HG03196 (cell line): Measurements from ENCODE around the gene ELMOD1.

ENCODE experiments used
- ATAC-seq: cut with Tn5 transposase; IDR thresholded peaks from one replicate; pipeline ENCODE4 v1.9.1; 2021; ENCODE audit not compliant: unreplicated experiment

The ELMOD1 gene

GRCh38 chr11:107631931-107632330 is 41.0 kb downstream of the ELMOD1 start:
- ATAC-seq, result no peak

DNA sequence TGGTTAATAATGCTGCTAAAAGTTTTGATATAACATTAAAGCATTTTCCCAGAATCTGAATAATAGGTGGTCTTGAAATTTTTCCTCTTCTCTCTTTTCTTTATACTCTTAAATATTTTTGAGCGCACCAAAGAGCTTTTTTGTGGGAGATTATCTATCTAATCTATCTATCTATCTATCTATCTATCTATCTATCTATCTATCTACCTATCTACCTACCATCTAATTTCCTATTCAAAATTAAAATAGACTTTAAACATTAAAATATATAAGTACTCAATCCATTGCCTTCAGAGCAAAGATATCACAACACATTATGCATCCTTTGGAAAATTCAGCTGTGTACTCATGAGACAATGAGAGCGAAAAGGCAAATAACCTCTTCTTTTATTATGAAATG is 55.8 kb downstream of the ELMOD1 start:
- no peak for ATAC-seq

GRCh38 chr11:107648242-107648641 is 57.3 kb downstream of the ELMOD1 start:
- ATAC-seq, result no peak

GRCh38 chr11:107651672-107652071 is 60.7 kb downstream of the ELMOD1 start:
- no peak for ATAC-seq

GRCh38 chr11:107653076-107653475 is 62.1 kb downstream of the ELMOD1 start:
- ATAC-seq, result no peak

DNA sequence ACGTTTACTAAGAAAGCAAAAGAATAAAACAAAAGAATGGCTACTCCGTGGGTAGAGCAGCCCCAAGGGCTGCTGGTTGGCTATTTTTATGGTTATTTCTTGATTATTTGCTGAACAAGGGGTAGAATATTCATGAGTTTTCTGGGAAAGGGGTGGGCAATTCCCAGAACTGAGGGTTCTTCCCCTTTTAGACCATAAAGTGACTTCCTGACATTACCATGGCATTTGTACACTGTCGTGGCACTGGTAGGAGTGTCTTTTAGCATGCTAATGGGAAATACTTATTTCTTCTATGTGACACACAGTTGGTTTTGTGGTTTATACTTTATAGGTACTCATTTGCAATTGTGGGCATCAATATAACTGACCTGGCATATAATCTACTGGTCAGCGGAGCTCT is 64.7 kb downstream of the ELMOD1 start:
- no peak for ATAC-seq

DNA sequence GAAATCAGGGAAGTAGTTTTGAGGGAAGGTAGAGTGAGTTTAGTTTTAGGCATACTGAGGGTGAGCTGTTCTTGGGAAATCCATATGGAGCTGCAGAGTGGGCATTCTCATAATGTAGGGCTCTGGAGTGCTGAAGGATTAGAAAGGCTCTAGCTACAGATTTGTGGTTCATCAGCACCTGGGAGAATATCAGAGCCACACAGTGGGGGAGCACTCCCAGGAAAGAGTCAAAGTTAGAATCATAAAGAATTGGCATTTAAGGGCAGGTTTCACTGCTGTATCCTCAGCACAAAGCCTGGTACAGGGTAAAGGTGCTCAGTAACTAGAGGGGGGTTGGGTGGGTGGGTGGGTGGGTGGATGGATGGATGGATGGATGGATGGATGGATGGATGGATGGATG is 68.4 kb downstream of the ELMOD1 start:
- ATAC-seq, result no peak

- ATAC-seq, result no peak
These were observed 69.1 kb downstream of the ELMOD1 start for GRCh38 chr11:107660066-107660465.

GRCh38 chr11:107661656-107662055 is 70.7 kb downstream of the ELMOD1 start:
- ATAC-seq, result no peak

DNA sequence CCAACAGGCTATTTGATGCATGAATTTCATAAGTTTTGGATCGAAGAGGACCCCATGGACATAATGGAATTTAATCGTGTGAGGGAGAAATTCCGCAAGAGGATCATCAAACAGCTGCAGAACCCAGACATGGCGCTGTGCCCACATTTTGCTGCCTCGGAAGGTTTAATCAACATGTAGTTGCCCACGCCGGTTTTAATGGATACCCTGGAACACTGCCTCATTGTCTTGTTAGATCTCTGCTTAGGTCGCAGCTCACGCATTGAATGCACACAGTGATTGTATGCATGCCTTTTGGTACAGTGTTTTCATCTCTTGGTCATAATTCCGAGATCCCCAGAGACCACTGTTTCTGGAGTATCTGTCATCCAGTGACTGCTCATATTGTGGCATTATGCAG is 74.1 kb downstream of the ELMOD1 start:
- ATAC-seq, result no peak

DNA sequence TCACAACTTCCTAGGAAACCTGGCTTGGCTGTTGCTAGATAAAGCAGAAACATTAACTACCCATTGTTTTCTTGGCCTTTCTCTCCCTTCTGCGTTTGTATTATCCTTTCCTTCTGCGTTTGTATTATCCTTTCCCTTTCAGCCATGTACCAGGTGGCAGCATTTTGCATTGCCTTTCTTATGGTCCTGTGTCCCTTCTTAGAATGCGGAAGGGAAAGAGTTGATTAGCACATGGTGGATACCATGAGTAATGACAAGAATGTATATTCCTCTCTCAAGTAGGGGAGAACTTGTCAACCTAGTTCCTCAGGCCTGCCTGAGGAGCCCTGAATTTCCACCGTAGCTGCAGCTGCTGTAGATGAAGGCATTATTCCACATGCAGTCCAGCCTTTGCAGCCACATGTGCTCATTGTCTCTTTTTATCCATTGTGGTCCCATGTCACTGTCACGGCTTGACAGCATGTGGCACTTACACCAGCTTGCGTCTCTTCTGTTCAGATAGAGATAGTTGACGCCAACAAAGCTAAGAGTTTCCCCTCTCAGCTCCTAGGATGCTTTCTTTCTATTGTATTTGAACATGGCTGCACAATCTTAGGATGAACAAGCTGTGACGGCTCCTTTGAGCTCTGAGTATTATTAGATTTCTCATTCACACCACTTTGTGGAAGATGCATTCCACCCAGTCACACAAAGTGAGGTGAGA is 76.1 kb downstream of the ELMOD1 start:
- ATAC-seq, result no peak

- ATAC-seq, result no peak
These were observed 78.3 kb downstream of the ELMOD1 start for GRCh38 chr11:107669191-107669740.

DNA sequence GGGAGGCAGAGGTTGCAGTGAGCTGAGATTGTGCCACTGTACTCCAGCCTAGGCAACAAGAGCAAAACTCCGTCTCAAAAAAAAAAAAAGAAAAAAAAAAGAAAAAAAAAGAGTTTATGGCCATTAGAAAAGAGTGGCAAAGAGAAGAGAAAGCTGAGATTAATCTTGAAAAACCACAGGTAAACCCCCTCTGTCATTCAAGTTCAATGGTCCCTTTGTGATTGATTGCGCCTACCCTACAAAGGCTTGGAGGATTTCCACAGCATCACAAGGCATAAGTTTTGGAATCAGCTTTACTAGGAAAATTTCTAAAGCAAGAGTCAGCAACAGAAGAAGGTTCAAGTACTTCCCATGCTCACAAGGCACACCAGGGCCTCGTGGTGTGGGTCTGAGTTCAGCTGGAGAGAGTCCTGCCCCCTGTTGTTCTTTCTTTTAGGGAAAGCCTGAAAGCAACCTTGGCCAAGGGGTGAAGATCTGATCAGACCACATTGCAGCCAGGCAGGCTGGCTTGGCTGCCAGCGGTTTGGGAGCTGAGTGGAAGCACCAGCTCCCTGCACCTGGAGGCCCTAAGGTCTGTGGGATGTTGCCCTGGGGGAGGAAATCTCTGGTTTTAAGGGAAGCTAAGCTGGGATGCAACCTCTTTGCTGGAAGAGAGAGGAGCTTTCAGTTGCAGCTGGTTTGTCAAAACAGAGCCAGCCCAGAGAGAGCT is 79.1 kb downstream of the ELMOD1 start:
- ATAC-seq, result no peak

DNA sequence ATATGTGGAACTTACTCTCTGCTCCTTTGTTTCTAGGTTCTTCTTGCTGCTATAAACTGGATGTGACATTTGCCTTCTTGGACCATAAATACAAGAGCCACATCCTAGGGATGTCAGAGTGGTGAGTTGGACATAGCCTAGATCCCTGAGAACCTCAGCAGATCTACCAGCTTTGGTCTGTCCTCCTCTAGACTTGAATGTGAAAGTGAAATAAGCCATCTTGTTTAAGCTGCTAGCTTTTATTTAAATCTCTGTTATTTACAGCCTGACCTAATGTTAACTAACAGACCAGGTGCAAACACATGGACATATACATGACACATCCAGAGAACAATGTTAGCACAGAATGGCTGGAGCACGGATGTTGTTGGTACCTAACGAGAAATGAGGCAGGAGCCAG is 85.0 kb downstream of the ELMOD1 start:
- no peak for ATAC-seq

DNA sequence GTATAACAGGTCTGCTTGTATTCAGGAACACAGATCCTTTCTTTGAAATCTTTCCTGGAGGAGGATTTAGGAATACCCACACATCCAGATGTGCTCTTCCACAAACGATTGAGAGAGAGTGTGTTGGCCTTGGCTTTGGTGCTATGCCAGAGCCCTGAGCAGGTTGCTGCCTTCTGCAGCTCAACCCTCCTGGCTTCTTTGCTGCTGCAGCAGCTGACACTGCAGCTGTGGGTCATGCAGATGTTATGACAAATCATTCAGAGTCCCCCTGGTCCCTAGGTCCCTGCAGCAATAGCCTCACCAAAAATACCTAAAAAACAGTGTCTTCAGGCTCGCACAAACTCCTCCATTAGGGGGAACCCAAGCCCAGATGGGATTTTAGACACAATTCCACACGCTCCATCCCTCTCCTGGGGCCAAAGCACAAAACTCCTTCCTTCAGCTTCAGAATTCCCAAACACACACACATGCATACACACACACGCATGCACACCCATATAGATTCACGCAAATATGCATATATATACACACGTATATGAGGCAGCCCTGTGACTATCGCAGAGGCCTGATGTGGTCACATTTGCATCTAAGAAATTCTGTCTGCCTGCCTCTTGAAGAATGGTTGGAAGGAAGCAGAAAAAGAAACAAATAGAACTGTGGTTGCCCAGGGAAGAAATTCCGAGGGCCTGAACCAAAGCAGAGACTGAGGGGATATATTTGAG is 85.5 kb downstream of the ELMOD1 start:
- ATAC-seq, result no peak

- no peak for ATAC-seq
These were observed 87.1 kb downstream of the ELMOD1 start for GRCh38 chr11:107677924-107678631.

- no peak for ATAC-seq
These were observed 87.7 kb downstream of the ELMOD1 start for GRCh38 chr11:107678632-107678971.

- ATAC-seq, result no peak
These were observed 88.5 kb downstream of the ELMOD1 start for GRCh38 chr11:107679255-107680024.

DNA sequence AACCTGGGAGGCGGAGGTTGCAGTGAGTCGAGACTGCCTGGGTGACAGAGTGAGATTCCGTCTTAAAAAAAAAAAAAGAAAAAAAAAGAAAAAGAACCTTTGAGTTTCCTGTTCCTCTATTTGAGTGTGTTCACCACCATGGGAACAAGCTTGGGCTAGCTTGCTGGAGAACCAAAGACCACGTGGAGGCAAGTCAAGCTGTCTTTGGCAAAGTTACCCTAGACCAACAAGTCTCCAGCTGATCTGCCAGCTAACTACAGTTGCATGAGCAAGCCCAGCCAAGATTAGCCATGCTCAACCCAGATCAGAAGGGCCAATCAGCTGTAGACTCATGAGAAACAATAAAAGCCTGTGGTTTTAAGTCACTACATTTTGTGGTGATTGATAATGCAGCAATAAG is 91.2 kb downstream of the ELMOD1 start:
- ATAC-seq, result no peak

DNA sequence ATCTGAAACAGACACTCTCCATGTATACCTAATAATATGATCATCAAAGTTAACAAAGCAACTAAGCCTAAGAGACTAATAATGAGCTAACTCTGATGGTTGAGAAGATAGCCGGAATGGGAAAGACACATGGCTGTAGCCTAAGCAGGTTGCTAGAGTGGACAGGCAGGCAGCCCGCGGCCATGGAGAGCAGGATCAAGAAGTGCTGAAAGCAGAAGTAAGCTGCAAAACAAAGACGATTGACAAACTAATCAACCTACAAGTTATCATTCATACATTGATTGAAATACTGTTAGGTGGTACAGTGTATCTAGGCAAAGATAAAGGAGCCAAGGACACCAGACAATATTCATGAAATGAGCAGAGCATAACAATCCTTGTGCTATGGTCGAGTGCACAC is 91.6 kb downstream of the ELMOD1 start:
- ATAC-seq, result no peak

GRCh38 chr11:107683061-107683460 is 92.1 kb downstream of the ELMOD1 start:
- ATAC-seq, result no peak
